A673 (cell line): Measurements from ENCODE around the gene CXorf38. TPM values are rescaled to one million over a fixed set of nuclear protein-coding genes. Genes with fewer than 3 reads are reported as not detected.

Experiments
- BruUV-seq: library from RNA; stranded (reverse); fragments of 400-500 nt; replicated peaks from 2 replicates; lab custom pipeline; 2021; lab: Mats Ljungman, UMichigan
- CTCF ChIA-PET: fragments of 300-600 bp; sonication (Branson Sonifier 250); formaldehyde crosslinking; loops from one replicate; lab custom pipeline; 2022; ENCODE audit warnings: antibody characterized with exemption; lab: Charles Lee
- POLR2A ChIA-PET: fragments of 300-600 bp; sonication (Branson Sonifier 250); formaldehyde crosslinking; loops from one replicate; lab custom pipeline; 2022; ENCODE audit warnings: antibody characterized with exemption; ENCODE audit not compliant: low non-redundant PET; lab: Charles Lee
- DNase-seq: peaks from one replicate; pipeline ENCODE4 v3.0.0-alpha.2; 2015; ENCODE audit warnings: low spot score
- H3K27ac ChIP-seq: fragments of 200-600 bp; sonication (generic); 2 replicates; pipeline ENCODE4 v1.5.1; 2016; ENCODE audit warnings: mixed run types, low read depth, mild to moderate bottlenecking, mixed read lengths, antibody characterized with exemption, low read length; ENCODE audit not compliant: poor library complexity, severe bottlenecking
- H3K27me3 ChIP-seq: fragments of 200-600 bp; sonication (generic); replicated peaks from 2 replicates; pipeline ENCODE4 v1.6.1; 2017; ENCODE audit warnings: mixed run types, low read depth, mild to moderate bottlenecking, mixed read lengths, antibody characterized with exemption, low read length; ENCODE audit not compliant: insufficient read depth, poor library complexity
- H3K36me3 ChIP-seq: fragments of 200-600 bp; sonication (generic); 2 replicates; pipeline ENCODE4 v1.6.1; 2016; ENCODE audit warnings: mixed run types, mild to moderate bottlenecking, mixed read lengths, antibody characterized with exemption, low read length; ENCODE audit not compliant: insufficient read depth, poor library complexity, severe bottlenecking
- H3K4me1 ChIP-seq: fragments of 200-600 bp; sonication (generic); 2 replicates; pipeline ENCODE4 v1.6.1; 2017; ENCODE audit warnings: mixed run types, mild to moderate bottlenecking, mixed read lengths, antibody characterized with exemption, low read length; ENCODE audit not compliant: insufficient read depth, poor library complexity, severe bottlenecking
- H3K4me3 ChIP-seq: fragments of 200-600 bp; sonication (generic); 2 replicates; pipeline ENCODE4 v1.5.1; 2016; ENCODE audit warnings: low read depth, mixed run types, mild to moderate bottlenecking, mixed read lengths, low read length; ENCODE audit not compliant: poor library complexity, severe bottlenecking
- H3K9me3 ChIP-seq: fragments of 200-600 bp; sonication (generic); 2 replicates; pipeline ENCODE4 v1.6.1; 2016; ENCODE audit warnings: mixed run types, low read depth, mild to moderate bottlenecking, mixed read lengths, antibody characterized with exemption, low read length; ENCODE audit not compliant: poor library complexity, severe bottlenecking
- EZH2 ChIP-seq: fragments of 200-600 bp; sonication (generic); IDR thresholded peaks from 2 replicates; pipeline ENCODE4 v1.6.1; 2017; ENCODE audit warnings: borderline replicate concordance, low read depth, mild to moderate bottlenecking, mixed read lengths, antibody characterized with exemption, low read length; ENCODE audit not compliant: poor library complexity, severe bottlenecking
- intact Hi-C: fragments of 100-400 bp; cut with micrococcal nuclease; formaldehyde crosslinking; loops from one replicate; pipeline ENCODE4 v1.10.0; 2022; ENCODE audit not compliant: unreplicated experiment
- total RNA-seq: library from RNA; stranded (reverse); gene quantifications from 2 replicates; pipeline ENCODE4 v1.2.3, GENCODE V29; 2021
- TF ChIP-seq, protein P1 (sequence below): fragments of 300-800, 200-600 bp; sonication (generic); conservative IDR thresholded peaks from 2 replicates; pipeline ENCODE4 v1.5.1; 2017; ENCODE audit warnings: low read depth, mild to moderate bottlenecking, antibody characterized with exemption, low read length, moderate library complexity, mixed read lengths

CXorf38 gene
- total RNA-seq, 1 experiment from 2014 or later = 8.1 TPM

DNA sequence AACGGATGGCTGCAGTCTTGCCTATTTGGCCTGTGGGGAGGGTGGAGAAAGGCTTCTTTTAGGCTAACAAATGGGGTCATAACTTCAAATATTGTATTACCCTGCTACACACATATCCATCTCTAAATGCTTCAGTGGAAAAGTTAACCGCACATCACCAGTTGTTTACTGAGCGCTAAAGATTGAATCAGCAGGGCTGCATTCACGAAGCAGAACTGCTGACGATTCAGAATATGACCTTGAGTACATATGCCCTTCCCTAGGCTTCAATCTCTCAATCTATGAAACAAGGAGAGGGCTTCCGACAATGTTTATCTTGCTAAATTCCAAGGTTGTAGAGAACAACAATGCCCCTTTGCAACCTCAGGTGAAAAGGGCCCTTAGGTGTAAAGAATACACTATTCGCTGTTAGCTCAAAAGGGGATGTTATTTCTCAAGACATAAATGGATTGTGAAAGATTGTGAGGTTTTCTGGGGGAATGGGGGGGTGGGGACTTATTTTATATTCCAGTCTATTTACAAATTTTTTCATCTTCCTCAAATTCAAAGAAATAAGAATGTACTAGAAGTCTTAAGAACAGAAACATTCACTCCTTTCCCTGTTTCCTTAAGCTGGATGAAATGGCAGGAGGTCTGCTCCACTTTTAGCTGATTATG lies 69.2 kb downstream of the CXorf38 start:
- ChIA-PET POLR2A (no interaction called here), CTCF (no interaction called here)
- Histone ChIP-seq H3K4me1 (no peaks in the 10 kb centered on the region), H3K27me3 (no peaks in the 10 kb centered on the region), H3K4me3 (no peak overlapping the region), H3K9me3 (no peaks in the 10 kb centered on the region), H3K27ac (no peak overlapping the region), H3K36me3 (no peaks in the 10 kb centered on the region)
- no peak for DNase-seq
- intact Hi-C loops = no loop called here
- no TSS peak for BruUV-seq
- TF ChIP-seq, protein P1, sequence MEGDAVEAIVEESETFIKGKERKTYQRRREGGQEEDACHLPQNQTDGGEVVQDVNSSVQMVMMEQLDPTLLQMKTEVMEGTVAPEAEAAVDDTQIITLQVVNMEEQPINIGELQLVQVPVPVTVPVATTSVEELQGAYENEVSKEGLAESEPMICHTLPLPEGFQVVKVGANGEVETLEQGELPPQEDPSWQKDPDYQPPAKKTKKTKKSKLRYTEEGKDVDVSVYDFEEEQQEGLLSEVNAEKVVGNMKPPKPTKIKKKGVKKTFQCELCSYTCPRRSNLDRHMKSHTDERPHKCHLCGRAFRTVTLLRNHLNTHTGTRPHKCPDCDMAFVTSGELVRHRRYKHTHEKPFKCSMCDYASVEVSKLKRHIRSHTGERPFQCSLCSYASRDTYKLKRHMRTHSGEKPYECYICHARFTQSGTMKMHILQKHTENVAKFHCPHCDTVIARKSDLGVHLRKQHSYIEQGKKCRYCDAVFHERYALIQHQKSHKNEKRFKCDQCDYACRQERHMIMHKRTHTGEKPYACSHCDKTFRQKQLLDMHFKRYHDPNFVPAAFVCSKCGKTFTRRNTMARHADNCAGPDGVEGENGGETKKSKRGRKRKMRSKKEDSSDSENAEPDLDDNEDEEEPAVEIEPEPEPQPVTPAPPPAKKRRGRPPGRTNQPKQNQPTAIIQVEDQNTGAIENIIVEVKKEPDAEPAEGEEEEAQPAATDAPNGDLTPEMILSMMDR = no peak
- TF ChIP-seq EZH2 = no peak

Other genes with a start within 250 kb of the CXorf38 start
- 72.9 and 73.8 TPM in 2 replicates for gene ATP6AP2, start 66.6 kb downstream of the CXorf38 start, total RNA-seq
- not detected in 2 replicates for gene MPC1L, start 24.1 kb downstream of the CXorf38 start, total RNA-seq
- 59.1 and 63.2 TPM in 2 replicates for gene MED14, start 88.0 kb upstream of the CXorf38 start, total RNA-seq